GM18499 (cell line): ENCODE data around the gene SLC22A13.

Source experiments
- ATAC-seq: cut with Tn5 transposase; IDR thresholded peaks from one replicate; pipeline ENCODE4 v1.9.1; 2021; ENCODE audit warnings: moderate number of reproducible peaks; ENCODE audit not compliant: insufficient read depth, unreplicated experiment

SLC22A13 gene

GRCh38 chr3:38327335-38328009, 61.9 kb downstream of the SLC22A13 start:
- ATAC-seq: no peak
